Measurements from ENCODE around the gene COL17A1.
A peak's percentile ranks its signal among the peaks of the same experiment; 100 is the strongest.

The COL17A1 gene

DNA sequence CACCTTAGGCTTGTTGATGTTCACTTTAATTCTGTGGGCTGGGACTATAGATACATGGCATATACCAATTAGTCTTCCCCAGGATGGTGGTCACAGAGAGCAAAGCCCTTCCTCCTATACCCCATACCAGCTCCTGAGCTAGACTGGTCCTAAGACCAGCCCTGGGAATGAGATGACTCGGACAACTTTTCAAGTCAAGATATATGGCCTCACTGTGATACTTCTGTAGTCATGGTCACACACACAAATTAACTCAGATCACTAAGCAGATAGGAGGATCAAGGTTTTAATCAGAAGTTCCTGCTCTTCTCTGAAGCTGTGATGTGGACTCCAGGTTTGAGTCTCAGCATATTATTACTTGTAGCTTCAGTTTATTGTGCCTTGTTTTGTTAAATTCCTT lies 65.7 kb downstream of the COL17A1 start:
- H3K4me1 Mint-ChIP-seq, result peaks cover 14% of the 10 kb centered on the region
- peak overlapping the region; percentile 26 for H3K27ac Mint-ChIP-seq
- H3K36me3 Mint-ChIP-seq (ENCODE audit: low read depth), result peaks cover 72% of the 10 kb centered on the region
- no peak for DNase-seq
- no peak for TF ChIP-seq CTCF (IDR thresholded peaks at IDR 0.05)
- H3K4me3 Mint-ChIP-seq, result no peak overlapping the region
- no peaks in the 10 kb centered on the region for H3K27me3 Mint-ChIP-seq (ENCODE audit: low read depth, poor library complexity)
- no peaks in the 10 kb centered on the region for H3K9me3 Mint-ChIP-seq

GRCh38 chr10:104018471-104018870 lies 67.2 kb downstream of the COL17A1 start:
- no peaks in the 10 kb centered on the region for H3K27me3 Mint-ChIP-seq (ENCODE audit: low read depth, poor library complexity)
- H3K9me3 Mint-ChIP-seq, result no peaks in the 10 kb centered on the region
- peaks cover 68% of the 10 kb centered on the region for H3K36me3 Mint-ChIP-seq (ENCODE audit: low read depth)
- peaks cover under 1% of the 10 kb centered on the region for H3K4me1 Mint-ChIP-seq
- no peak for DNase-seq
- no peak for TF ChIP-seq CTCF (IDR thresholded peaks at IDR 0.05)
- no peak overlapping the region for H3K4me3 Mint-ChIP-seq
- H3K27ac Mint-ChIP-seq, result no peak overlapping the region

DNA sequence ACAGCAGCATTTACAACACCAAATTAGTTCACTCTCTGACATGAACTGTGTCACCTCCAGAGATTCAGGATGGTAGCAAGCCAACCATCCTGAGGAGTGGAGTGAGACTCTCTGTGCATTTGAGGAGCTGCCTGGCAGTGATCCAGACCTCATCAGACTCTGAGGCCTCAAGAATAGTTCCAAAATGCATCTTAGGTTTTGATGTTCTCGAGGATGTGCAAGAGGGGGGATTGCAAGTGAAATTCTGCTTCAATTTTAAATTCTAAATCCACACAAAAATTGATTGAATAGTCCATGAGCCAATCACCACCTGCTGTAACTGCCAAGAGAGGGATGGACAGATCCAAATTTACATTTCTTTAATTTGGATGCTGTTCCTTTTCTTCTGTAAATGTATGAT lies 69.0 kb downstream of the COL17A1 start:
- no peaks in the 10 kb centered on the region for H3K9me3 Mint-ChIP-seq
- no peak for DNase-seq
- peaks cover 52% of the 10 kb centered on the region for H3K36me3 Mint-ChIP-seq (ENCODE audit: low read depth)
- no peak overlapping the region for H3K27ac Mint-ChIP-seq
- H3K27me3 Mint-ChIP-seq (ENCODE audit: low read depth, poor library complexity), result no peaks in the 10 kb centered on the region
- no peaks in the 10 kb centered on the region for H3K4me1 Mint-ChIP-seq
- H3K4me3 Mint-ChIP-seq, result no peak overlapping the region
- TF ChIP-seq CTCF (IDR thresholded peaks at IDR 0.05), result no peak

DNA sequence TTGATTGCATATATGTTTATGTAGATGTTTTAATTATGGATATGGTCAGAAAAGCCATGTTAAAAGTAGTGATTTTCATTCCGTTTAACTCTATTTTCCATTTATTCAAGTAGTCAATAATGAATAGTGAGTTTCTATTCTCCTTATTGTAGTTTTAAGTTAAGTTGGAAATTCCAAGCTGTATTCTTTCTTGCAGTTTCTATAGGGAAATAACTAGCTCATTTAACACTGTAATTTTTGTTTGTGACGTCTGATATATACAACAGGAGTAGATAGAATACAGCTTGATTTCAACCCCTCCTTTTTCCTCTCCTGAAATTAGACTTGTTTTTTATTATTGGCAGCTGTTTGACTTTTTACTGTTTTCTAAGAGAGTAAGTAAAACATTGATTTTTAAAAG lies 71.5 kb downstream of the COL17A1 start:
- Mint-ChIP-seq H3K36me3 (ENCODE audit: low read depth) (peaks cover 40% of the 10 kb centered on the region), H3K4me3 (no peak overlapping the region), H3K4me1 (no peaks in the 10 kb centered on the region), H3K27ac (no peak overlapping the region), H3K9me3 (no peaks in the 10 kb centered on the region), H3K27me3 (ENCODE audit: low read depth, poor library complexity) (no peaks in the 10 kb centered on the region)
- no peak for TF ChIP-seq CTCF (IDR thresholded peaks at IDR 0.05)
- DNase-seq, result no peak

DNA sequence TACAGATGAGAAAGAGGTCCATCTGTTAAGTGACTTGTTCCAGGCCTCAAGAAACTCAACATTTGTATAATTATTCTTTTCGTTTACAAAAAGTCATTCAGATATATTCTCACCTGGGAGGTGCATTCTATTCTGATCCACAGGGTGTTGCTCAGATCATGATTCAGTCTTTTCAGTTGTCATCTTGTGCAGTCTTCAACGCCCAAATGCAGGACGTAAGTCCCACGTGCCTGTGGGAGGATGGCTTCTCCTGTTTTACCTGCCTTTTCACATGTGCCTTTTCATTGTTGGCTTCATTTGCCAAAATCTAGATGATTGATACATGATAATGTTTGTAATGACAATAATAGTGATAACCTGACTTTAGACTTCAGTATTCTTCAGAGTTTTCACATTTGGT lies 72.2 kb downstream of the COL17A1 start:
- no peaks in the 10 kb centered on the region for H3K9me3 Mint-ChIP-seq
- H3K36me3 Mint-ChIP-seq (ENCODE audit: low read depth), result peaks cover 36% of the 10 kb centered on the region
- no peaks in the 10 kb centered on the region for H3K27me3 Mint-ChIP-seq (ENCODE audit: low read depth, poor library complexity)
- peak overlapping the region; percentile 64 for H3K27ac Mint-ChIP-seq
- H3K4me1 Mint-ChIP-seq, result no peaks in the 10 kb centered on the region
- TF ChIP-seq CTCF (IDR thresholded peaks at IDR 0.05), result no peak
- DNase-seq, result no peak
- no peak overlapping the region for H3K4me3 Mint-ChIP-seq

DNA sequence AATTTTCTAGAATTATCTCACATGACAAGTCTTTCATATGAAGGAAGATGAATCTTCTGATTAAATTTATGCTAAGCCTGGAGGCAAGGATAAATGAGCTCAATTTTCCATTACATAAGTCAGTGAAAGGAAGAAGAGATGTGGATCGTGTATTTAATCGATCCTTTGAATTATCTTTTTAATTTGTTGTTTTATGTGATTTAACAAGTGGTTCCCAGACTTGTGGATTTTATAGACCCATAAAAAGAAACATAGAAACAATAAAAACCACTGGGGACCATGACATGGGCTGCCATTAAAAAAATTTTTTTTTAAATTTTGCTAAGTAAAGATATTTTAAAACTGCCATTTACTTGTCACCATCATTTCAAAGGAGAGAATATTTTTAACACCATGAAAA lies 73.8 kb downstream of the COL17A1 start:
- no peak for DNase-seq
- Mint-ChIP-seq H3K36me3 (ENCODE audit: low read depth) (peaks cover 38% of the 10 kb centered on the region), H3K27me3 (ENCODE audit: low read depth, poor library complexity) (no peaks in the 10 kb centered on the region), H3K27ac (no peak overlapping the region), H3K4me3 (no peak overlapping the region), H3K9me3 (no peaks in the 10 kb centered on the region), H3K4me1 (no peaks in the 10 kb centered on the region)
- no peak for TF ChIP-seq CTCF (IDR thresholded peaks at IDR 0.05)
